Measurements from ENCODE around the gene RAB21. TPM values are rescaled to one million over a fixed set of nuclear protein-coding genes. Genes with fewer than 3 reads are reported as not detected.

Gene RAB21
- total and polyA plus RNA-seq, 2 of the 13 experiments (the other 11 are each of a cell fraction or from before 2014, with no cell fraction given), result 4.4 to 50.9 TPM

DNA sequence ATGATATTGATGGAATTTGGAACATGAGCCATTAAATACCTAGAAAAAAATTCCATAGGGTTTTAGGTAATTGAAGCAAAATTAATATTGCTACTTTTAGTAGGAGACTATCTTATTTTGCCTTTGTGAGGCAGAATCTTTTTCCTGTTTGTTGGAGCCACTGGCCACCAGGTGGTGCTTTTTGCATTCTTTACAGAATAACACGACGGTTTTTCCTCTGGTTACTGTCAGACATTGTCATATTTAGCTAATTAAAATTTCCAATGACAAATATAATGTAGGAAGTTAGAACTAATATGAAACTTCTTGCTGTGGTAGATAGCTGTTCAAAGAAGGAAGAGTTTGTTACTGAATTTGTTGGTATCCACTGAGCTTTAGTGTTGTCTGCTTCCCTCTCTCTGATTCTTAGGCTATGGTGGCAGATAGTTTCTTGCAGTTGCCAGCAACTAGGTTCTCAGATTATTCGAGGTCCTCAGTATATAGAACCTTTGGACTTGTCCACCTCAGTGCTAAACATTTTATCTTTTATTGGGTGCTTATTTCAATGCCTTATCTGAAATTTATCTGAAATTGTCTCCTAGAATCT lies 25.7 kb downstream of the RAB21 start (continued):
- TF ChIP-seq, protein P1, sequence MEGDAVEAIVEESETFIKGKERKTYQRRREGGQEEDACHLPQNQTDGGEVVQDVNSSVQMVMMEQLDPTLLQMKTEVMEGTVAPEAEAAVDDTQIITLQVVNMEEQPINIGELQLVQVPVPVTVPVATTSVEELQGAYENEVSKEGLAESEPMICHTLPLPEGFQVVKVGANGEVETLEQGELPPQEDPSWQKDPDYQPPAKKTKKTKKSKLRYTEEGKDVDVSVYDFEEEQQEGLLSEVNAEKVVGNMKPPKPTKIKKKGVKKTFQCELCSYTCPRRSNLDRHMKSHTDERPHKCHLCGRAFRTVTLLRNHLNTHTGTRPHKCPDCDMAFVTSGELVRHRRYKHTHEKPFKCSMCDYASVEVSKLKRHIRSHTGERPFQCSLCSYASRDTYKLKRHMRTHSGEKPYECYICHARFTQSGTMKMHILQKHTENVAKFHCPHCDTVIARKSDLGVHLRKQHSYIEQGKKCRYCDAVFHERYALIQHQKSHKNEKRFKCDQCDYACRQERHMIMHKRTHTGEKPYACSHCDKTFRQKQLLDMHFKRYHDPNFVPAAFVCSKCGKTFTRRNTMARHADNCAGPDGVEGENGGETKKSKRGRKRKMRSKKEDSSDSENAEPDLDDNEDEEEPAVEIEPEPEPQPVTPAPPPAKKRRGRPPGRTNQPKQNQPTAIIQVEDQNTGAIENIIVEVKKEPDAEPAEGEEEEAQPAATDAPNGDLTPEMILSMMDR (CRISPR knock-in tag; IDR thresholded peaks at IDR 0.05), result peak; percentile 64
- no peak for TF ChIP-seq POLR2G (IDR thresholded peaks at IDR 0.05; ENCODE audit: low read depth, low read length)
- no peak for TF ChIP-seq ETV5 (CRISPR knock-in tag; IDR thresholded peaks at IDR 0.05; ENCODE audit: borderline replicate concordance)

DNA sequence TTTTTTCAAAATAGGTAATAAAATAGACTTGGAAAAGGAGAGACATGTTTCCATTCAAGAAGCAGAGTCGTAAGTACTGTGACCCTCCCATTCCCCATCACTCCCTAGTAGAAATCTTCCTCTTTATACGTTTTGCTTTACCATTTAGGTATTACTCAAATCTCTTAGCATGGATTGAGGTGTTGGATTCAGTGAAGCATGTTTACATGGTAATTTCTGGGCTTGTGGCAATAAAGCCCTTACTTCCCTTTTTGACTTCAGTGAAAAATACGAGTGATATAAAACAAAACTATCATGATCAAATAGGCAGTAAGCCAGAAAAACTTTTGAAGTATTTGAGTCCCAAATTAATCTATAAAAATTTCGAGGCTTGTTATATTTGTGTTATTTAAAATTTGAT lies 27.4 kb downstream of the RAB21 start:
- Histone ChIP-seq H3K27me3 (ENCODE audit: control insufficient read depth in 1 of 2, insufficient read depth in 2 of 2, low read length in 2 of 2) (no peaks in the 10 kb centered on the region), H3K4me3 (replicated peaks in 1 of 3; ENCODE audit: insufficient read depth in 1 of 3, low read depth in 2 of 3, low read length in 3 of 3) (no peak overlapping the region), H3K79me2 (ENCODE audit: insufficient read depth, low read length) (no peaks in the 10 kb centered on the region), H4K20me1 (ENCODE audit: insufficient read depth, low read length) (no peaks in the 10 kb centered on the region), H3K36me3 (replicated peaks in 1 of 2; ENCODE audit: control insufficient read depth in 1 of 2, insufficient read depth in 2 of 2, low read length in 2 of 2) (peaks cover 10 to 30% of the 10 kb centered on the region in 2 experiments), H3K9ac (ENCODE audit: insufficient read depth, low read depth, low read length) (no peak overlapping the region), H3K9me3 (ENCODE audit: low read length) (no peaks in the 10 kb centered on the region), H3K4me2 (ENCODE audit: low read depth, low read length) (no peak overlapping the region), H3K27ac (ENCODE audit: extremely low read length, insufficient read depth, low read length) (no peak overlapping the region), H3K4me1 (ENCODE audit: insufficient read depth, low read length) (no peaks in the 10 kb centered on the region), H2AFZ (ENCODE audit: low read length) (no peak overlapping the region)
- intact Hi-C loops (cut with micrococcal nuclease; ENCODE audit: unreplicated experiment), result no loop called here
- TF ChIP-seq, protein P2, sequence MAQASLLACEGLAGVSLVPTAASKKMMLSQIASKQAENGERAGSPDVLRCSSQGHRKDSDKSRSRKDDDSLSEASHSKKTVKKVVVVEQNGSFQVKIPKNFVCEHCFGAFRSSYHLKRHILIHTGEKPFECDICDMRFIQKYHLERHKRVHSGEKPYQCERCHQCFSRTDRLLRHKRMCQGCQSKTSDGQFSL (CRISPR knock-in tag; IDR thresholded peaks at IDR 0.05), result no peak
- TF ChIP-seq HNRNPLL (IDR thresholded peaks at IDR 0.05; ENCODE audit: low read depth, low read length, poor library complexity, severe bottlenecking) (no peak), CAMTA2 (CRISPR knock-in tag; IDR thresholded peaks at IDR 0.05; ENCODE audit: borderline replicate concordance) (no peak), JUND (CRISPR knock-in tag; IDR thresholded peaks at IDR 0.05) (no peak)
- DNase-seq (ENCODE audit: low spot score) (no peak), ATAC-seq (no peak), FAIRE-seq (no peak)
- no TSS peak for BruUV-seq (replicated peaks)
- in situ Hi-C loops (cut with HindIII; ENCODE audit: extremely low pct_ligation_motif_present, low pct_unique_long_range_greater_than_20kb), result no loop called here
- ChIA-PET POLR2A (no interaction called here), CTCF (ENCODE audit: low intra/inter-chr PET ratio, low total read pairs) (no interaction called here)
- 93% methylated on average over 4 of the region's 4 CpGs for WGBS (ENCODE audit: low lambda C conversion rate)

All from HepG2 (cell line).